NCI-H526 (cell line): Measurements from ENCODE around the gene MYRF.
A peak's percentile ranks its signal among the peaks of the same experiment; 100 is the strongest.

Source experiments
- DNase-seq, 2 experiments: peaks; one replicate each; lab custom pipeline; 2025; lab: John Stamatoyannopoulos, UW

Gene MYRF

GRCh38 chr11:61795459-61795858, 43.0 kb downstream of the MYRF start:
- no peak for DNase-seq

- DNase-seq, result no peak
Observed at GRCh38 chr11:61795876-61796526, 43.6 kb downstream of the MYRF start.

GRCh38 chr11:61797263-61797944, 45.0 kb downstream of the MYRF start:
- peak; percentile 22 to 83 for DNase-seq

- DNase-seq, result no peak
Observed at GRCh38 chr11:61799665-61800284, 47.3 kb downstream of the MYRF start.

- no peak for DNase-seq
Observed at GRCh38 chr11:61800331-61801281, 48.2 kb downstream of the MYRF start.

GRCh38 chr11:61802605-61803004, 50.2 kb downstream of the MYRF start:
- no peak for DNase-seq

- DNase-seq, result no peak
Observed at GRCh38 chr11:61803889-61804647, 51.6 kb downstream of the MYRF start.

GRCh38 chr11:61805146-61805545, 52.7 kb downstream of the MYRF start:
- DNase-seq, result no peak

GRCh38 chr11:61806785-61807184, 54.3 kb downstream of the MYRF start:
- no peak for DNase-seq

- DNase-seq, result no peak
Observed at GRCh38 chr11:61810671-61811175, 58.3 kb downstream of the MYRF start.

GRCh38 chr11:61811831-61812230, 59.4 kb downstream of the MYRF start:
- DNase-seq, result no peak

GRCh38 chr11:61812736-61813411, 60.4 kb downstream of the MYRF start:
- DNase-seq, result no peak

- DNase-seq, result peak; percentile 25 to 47
Observed at GRCh38 chr11:61814247-61814957, 62.0 kb downstream of the MYRF start.

GRCh38 chr11:61814958-61815789, 62.7 kb downstream of the MYRF start:
- peak; percentile 78 to 96 for DNase-seq

- peak; percentile 83 to 88 for DNase-seq
Observed at GRCh38 chr11:61815790-61816735, 63.6 kb downstream of the MYRF start.

- peak; percentile 91 to 99 for DNase-seq
Observed at GRCh38 chr11:61816736-61817455, 64.5 kb downstream of the MYRF start, which contains the start of gene FADS1. TSS of gene FADS1 (minus strand) at chr11:61817003. CDS start at chr11:61816929, 74 bp downstream.
